Measurements from ENCODE around the gene TERB1. TPM values are rescaled to one million over a fixed set of nuclear protein-coding genes. Genes with fewer than 3 reads are reported as not detected.

TERB1 gene
- total and polyA plus RNA-seq, 2 experiments from 2014 or later = not detected

DNA sequence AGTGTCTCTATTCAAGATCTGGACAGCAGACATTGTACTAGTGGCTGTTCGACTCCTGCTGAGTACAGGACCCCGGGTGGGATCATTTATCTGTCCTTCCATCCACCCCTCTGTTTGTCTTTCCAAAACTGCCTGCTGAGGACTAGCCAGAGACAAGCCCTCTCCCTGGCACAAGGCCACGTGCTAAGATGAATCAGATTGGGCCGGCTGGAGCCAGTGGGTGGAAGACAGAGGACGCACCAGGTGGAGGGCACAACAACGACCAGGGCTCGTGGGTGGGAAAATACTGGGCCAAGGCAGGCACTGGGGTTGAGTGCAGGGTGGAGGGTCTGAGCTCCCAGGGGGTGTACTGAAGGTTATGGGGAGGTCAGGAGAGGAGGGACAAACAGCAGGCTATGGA, 41.4 kb upstream of the TERB1 start:
- H3K27ac ChIP-seq = no peak overlapping the region

DNA sequence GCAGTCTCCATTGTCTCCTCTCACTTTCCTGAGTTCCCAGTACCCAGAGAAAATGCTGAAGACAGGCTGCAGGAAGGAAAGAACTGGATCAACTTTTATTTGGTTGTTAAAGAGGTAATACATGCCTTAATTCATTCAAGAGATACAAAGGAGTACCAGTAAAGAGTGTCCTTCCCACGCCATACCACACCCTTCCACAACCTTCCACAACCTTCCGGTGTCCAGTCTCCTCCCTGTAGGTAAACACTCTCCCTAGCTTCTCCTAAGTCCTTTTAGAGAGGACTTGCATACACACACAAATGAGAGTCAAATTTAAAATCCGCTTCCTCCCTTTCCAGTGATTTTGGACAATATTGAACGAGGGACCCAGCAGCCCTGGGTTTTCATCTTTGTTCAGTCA, 40.0 kb upstream of the TERB1 start:
- Histone ChIP-seq H3K27me3 (replicated peaks; ENCODE audit: insufficient read depth) (peaks cover 41% of the 10 kb centered on the region), H3K9me2 (ENCODE audit: insufficient read depth) (no peaks in the 10 kb centered on the region), H3K9ac (no peak overlapping the region), H3K27ac (no peak overlapping the region), H3K4me2 (ENCODE audit: unreplicated experiment) (no peak overlapping the region), H2AFZ (no peak overlapping the region), H3K4me1 (ENCODE audit: insufficient read depth) (no peaks in the 10 kb centered on the region), H4K20me1 (ENCODE audit: insufficient read depth) (no peaks in the 10 kb centered on the region), H3F3A (ENCODE audit: insufficient read depth) (no peaks in the 10 kb centered on the region), H3K36me3 (ENCODE audit: low read depth) (no peaks in the 10 kb centered on the region), H3K4me3 (no peak overlapping the region), H3K9me3 (ENCODE audit: low read depth) (no peaks in the 10 kb centered on the region), H3K79me2 (ENCODE audit: insufficient read depth) (no peaks in the 10 kb centered on the region)
- in situ Hi-C loops (cut with MboI) = no loop called here
- TF ChIP-seq EZH2 (IDR thresholded peaks at IDR 0.05; ENCODE audit: insufficient read depth, poor library complexity, severe bottlenecking) (no peak), EZH2phosphoT487 (IDR thresholded peaks at IDR 0.05; ENCODE audit: insufficient read depth, low read depth) (no peak)
- 80 to 83% methylated on average over 4 of the region's 4 CpGs for WGBS, 2 experiments (ENCODE audit: low coverage in 1 of 2, low lambda C conversion rate in 2 of 2, missing lambda C conversion rate in 2 of 2)
- DNase-seq = no peak

More for the DNA sequence above, 41.4 kb upstream of the TERB1 start:
- Histone ChIP-seq H3K79me2 (ENCODE audit: insufficient read depth) (no peaks in the 10 kb centered on the region), H3K9me2 (ENCODE audit: insufficient read depth) (no peaks in the 10 kb centered on the region), H3K36me3 (ENCODE audit: low read depth) (no peaks in the 10 kb centered on the region), H2AFZ (no peak overlapping the region), H3K4me2 (ENCODE audit: unreplicated experiment) (no peak overlapping the region), H3K9me3 (ENCODE audit: low read depth) (no peaks in the 10 kb centered on the region), H3K4me3 (no peak overlapping the region), H3K4me1 (ENCODE audit: insufficient read depth) (no peaks in the 10 kb centered on the region), H4K20me1 (ENCODE audit: insufficient read depth) (no peaks in the 10 kb centered on the region), H3K9ac (no peak overlapping the region), H3K27me3 (replicated peaks; ENCODE audit: insufficient read depth) (peaks cover 44% of the 10 kb centered on the region), H3F3A (ENCODE audit: insufficient read depth) (no peaks in the 10 kb centered on the region)
- in situ Hi-C loops (cut with MboI) = no loop called here
- TF ChIP-seq EZH2 (IDR thresholded peaks at IDR 0.05; ENCODE audit: insufficient read depth, poor library complexity, severe bottlenecking) = no peak
- TF ChIP-seq EZH2phosphoT487 (IDR thresholded peaks at IDR 0.05; ENCODE audit: insufficient read depth, low read depth) = no peak
- 61 to 66% methylated on average over 7 of the region's 7 CpGs for WGBS, 2 experiments (ENCODE audit: low coverage in 1 of 2, low lambda C conversion rate in 2 of 2, missing lambda C conversion rate in 2 of 2)
- DNase-seq = peak; percentile 55

DNA sequence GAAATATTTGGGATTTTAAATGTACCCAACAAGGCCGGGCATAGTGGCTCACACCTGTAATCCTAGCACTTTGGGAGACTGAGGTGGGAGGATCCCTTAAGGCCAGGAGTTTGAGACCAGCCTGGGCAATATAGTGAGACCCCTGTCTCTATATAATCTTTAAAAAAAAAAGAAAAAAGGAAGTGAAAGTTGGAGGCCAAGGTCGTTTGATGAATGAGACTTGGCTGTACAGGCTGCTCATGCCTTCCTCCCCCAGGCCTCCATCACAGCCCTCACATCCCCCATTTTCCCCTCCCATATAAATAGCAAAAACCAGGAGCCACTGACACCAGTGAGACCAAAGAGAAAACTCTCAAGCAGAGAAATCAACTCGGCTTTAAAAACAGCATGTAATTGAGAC, 39.5 kb upstream of the TERB1 start:
- 41 to 48% methylated on average over 3 of the region's 3 CpGs for WGBS, 2 experiments (ENCODE audit: low coverage in 1 of 2, low lambda C conversion rate in 2 of 2, missing lambda C conversion rate in 2 of 2)
- TF ChIP-seq EZH2phosphoT487 (IDR thresholded peaks at IDR 0.05; ENCODE audit: insufficient read depth, low read depth) (no peak), EZH2 (IDR thresholded peaks at IDR 0.05; ENCODE audit: insufficient read depth, poor library complexity, severe bottlenecking) (no peak)
- Histone ChIP-seq H3K27ac (no peak overlapping the region), H3K4me3 (no peak overlapping the region), H3K79me2 (ENCODE audit: insufficient read depth) (no peaks in the 10 kb centered on the region), H3K36me3 (ENCODE audit: low read depth) (no peaks in the 10 kb centered on the region), H3K9ac (no peak overlapping the region), H4K20me1 (ENCODE audit: insufficient read depth) (no peaks in the 10 kb centered on the region), H3K4me2 (ENCODE audit: unreplicated experiment) (no peak overlapping the region), H3K9me3 (ENCODE audit: low read depth) (no peaks in the 10 kb centered on the region), H3K27me3 (replicated peaks; ENCODE audit: insufficient read depth) (peaks cover 40% of the 10 kb centered on the region), H2AFZ (no peak overlapping the region), H3K4me1 (ENCODE audit: insufficient read depth) (no peaks in the 10 kb centered on the region), H3K9me2 (ENCODE audit: insufficient read depth) (no peaks in the 10 kb centered on the region), H3F3A (ENCODE audit: insufficient read depth) (no peaks in the 10 kb centered on the region)
- in situ Hi-C loops (cut with MboI) = no loop called here
- no peak for DNase-seq

DNA sequence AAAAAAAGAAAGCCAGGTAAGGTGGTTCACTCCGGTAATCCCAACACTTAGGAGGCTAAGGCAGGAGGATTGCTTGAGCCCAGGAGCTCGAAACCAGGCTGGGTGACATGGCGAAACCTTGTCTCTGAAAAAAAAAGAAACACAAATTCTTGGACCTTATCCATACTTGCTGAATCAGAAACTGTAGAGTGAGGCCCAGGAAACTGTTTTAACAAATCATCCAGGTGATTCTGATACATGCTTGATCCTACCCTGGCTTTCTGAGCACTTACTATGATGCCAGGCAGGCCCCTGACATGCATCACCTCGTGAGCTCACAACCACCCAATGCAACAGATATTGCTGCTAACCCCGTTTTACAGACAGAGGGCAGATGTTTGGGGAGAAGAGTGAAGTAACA, 33.4 kb upstream of the TERB1 start:
- in situ Hi-C loops (cut with MboI) = no loop called here
- no peaks in the 10 kb centered on the region for H4K20me1 ChIP-seq (ENCODE audit: insufficient read depth)
- H3K4me1 ChIP-seq (ENCODE audit: insufficient read depth) = peaks cover 12% of the 10 kb centered on the region
- no peak overlapping the region for H3K4me3 ChIP-seq
- no peaks in the 10 kb centered on the region for H3K9me2 ChIP-seq (ENCODE audit: insufficient read depth)
- 0 out of 2 replicates have a peak, but pooled peaks cover 15% of the 10 kb centered on the region for H3K27me3 ChIP-seq (replicated peaks; ENCODE audit: insufficient read depth)
- H3K4me2 ChIP-seq (ENCODE audit: unreplicated experiment) = no peak overlapping the region
- no peaks in the 10 kb centered on the region for H3K36me3 ChIP-seq (ENCODE audit: low read depth)
- H3F3A ChIP-seq (ENCODE audit: insufficient read depth) = no peaks in the 10 kb centered on the region; the same call in 1 of the 2 replicates
- H3K9me3 ChIP-seq (ENCODE audit: low read depth) = no peaks in the 10 kb centered on the region
- H2AFZ ChIP-seq = no peak overlapping the region
- H3K27ac ChIP-seq = no peak overlapping the region
- peaks cover 6% of the 10 kb centered on the region for H3K79me2 ChIP-seq (ENCODE audit: insufficient read depth)
- WGBS, 2 experiments (ENCODE audit: low coverage in 1 of 2, low lambda C conversion rate in 2 of 2, missing lambda C conversion rate in 2 of 2) = 82% methylated on average over 5 of the region's 5 CpGs
- TF ChIP-seq EZH2phosphoT487 (IDR thresholded peaks at IDR 0.05; ENCODE audit: insufficient read depth, low read depth) (no peak), EZH2 (IDR thresholded peaks at IDR 0.05; ENCODE audit: insufficient read depth, poor library complexity, severe bottlenecking) (no peak)
- H3K9ac ChIP-seq = no peak overlapping the region
- no peak for DNase-seq

Measured in GM23248 (cell line).